Measurements from ENCODE around the gene TYMS.
"Not testable (repeated sequence)": the region's sequence is repeated elsewhere in the genome, so short reads cannot be mapped to it uniquely, and the experiment has no call there.

Gene TYMS

DNA sequence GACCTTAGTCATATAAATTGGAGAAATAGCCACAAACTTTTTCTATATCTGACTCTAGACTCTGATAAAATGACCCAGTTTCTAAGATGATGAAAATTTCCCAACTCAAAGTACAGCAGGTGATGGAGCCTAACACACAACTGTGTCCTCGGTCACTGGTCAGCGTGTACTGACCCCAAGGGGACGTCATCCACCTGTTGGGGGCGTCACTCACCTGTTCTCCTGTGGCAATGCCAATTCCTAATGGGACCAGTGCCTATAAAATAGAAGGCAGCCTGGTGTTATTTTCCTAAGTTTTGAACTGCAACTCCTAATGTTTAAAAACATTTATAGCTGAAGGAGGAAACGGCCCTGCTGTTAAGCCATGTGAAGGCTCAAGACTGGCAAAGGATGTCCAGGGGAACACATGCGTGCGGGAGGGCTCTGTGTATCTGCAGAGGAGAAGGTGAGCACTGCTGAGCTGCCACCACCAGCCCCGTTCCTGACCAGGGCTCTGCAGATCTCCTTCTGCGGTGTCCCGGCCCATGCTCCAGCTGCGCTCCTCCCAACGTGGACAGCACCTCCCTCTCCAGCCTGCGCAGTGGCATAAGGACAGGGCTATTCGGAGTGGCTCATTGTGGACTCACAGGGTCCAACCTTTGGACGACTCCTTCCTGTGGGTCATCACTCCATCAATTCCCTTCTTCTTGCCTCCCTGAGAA lies 21.2 kb downstream of the TYMS start:
- DNase-seq (ENCODE audit: low read depth): no peak

DNA sequence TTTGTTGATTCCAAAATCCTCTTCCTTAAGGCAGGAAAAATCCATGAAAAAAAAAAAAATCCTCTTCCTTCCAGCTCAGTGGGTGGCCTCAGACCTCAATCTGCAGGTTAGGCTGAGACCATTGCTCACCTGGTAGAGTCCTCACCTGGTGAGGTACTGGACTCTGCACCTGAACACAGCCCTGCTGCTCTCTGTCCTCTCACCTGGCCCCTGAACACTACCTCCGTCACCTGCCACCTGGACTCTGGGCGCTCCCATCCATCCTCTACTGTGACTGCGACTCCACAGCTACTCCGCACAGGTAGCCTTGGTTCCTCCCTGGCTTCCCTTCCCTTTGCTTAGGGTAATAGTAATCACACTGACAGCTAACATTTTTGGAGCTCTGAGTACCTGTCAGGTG lies 22.1 kb downstream of the TYMS start:
- DNase-seq (ENCODE audit: low read depth): no peak

DNA sequence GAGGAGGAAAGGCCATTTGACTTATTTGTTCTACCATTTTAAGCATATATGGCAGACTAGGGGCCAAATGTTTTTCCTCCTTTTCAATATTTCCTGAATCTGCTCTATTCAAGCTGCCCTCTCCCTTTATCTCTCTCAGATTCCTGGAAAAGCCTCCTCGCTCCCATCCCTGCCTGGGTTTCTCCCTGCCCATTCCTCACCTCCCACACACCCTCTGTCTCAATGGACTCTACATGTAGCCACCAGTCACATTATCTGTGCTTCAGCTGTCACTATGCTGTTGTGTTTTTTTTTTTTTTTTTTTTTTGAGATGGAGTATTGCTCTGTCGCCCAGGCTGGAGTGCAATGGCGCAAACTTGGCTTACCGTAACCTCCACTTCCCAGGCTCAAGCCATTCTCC lies 22.9 kb downstream of the TYMS start:
- no peak for DNase-seq (ENCODE audit: low read depth)

DNA sequence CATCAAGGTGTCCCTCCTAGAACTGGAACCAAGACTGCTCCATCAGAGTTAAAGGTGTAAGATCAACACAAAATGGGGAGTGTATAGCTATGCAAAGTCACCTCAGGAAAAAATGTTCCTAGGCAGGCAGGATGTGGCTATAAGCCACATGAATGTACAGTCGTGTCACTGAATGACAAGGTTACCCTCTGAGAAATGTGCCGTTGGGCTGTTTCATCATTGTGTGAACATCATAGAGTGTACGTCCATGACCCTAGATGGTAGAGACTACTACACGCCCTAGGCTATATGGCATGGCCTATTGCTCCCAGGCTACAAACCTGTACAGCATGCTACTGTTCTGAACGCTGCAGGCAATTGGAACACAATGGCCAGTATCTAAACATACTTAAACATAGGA lies 24.5 kb downstream of the TYMS start:
- no peak for DNase-seq (ENCODE audit: low read depth)

DNA sequence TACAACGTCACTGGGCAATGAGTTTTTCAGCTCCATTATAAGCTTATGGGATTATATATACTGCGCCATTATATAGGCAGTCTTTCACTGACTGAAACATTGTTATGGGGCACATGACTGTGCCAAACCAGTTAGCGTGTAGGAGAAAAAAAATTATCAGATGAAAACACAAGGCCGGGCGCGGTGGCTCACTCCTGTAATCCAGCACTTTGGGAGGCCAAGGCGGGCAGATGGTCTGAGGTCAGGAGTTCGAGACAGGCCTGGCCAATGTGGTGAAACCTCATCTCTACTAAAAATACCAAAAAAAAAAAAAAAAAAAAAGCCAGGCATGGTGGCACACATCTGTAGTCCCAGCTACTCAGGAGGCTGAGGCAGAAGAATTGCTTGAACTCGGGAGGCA lies 25.0 kb downstream of the TYMS start:
- not testable (repeated sequence) for DNase-seq (ENCODE audit: low read depth)

DNA sequence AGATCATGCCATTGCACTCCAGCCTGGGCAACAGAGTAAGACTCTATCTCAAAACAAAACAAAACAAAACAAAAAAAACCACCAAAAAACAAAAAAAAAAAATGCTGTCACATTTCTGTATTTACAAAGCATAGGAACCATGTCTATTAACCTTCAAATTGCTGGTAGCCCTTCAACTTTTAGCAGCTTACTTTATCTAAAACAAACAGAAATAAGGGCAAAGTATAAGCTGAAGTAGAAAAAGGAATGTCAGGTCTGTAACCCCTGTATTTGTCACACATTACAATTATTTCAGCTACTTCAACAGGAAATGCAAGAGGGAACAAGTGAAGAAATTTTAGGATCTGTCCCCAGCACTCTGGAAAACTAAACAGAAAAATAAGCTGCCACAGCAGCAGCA lies 25.4 kb downstream of the TYMS start:
- DNase-seq (ENCODE audit: low read depth): no peak

DNA sequence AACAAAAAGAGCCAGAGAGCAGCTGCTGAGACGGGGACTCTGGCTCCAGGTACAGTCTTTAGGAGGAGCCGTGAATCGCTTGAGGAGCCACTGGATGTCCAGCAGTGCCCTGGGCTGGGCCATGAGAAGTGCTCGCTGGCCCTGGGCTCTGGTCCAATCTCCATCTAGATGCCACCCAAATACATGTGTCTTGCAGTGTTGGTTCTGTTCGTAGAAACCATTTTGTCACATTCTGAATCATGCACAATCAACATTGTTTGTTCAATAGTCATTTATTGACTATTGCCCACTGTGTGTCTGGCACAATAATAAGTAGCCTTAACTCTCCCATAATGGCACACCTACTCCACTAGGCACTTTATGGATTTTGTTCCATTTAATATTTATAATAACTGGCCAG lies 26.1 kb downstream of the TYMS start:
- no peak for DNase-seq (ENCODE audit: low read depth)

DNA sequence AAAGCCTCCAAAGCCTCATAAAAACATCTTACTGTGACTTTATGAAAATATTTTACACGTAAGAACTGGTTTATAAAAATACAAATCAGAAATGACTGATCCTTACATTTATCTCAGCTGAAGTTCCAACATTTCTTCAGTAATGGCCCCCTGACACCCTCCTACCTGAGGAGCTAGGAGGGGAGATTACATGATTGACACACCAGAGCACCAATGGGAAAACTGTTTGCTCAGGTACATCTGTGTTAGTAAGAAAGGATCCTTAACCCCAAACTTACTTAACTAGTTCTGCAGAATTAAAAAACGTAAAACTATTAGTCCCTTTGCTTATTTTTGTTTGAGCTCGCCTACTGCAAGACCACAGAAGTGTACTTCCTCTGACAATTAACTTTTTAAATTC lies 28.0 kb downstream of the TYMS start:
- DNase-seq (ENCODE audit: low read depth): no peak

DNA sequence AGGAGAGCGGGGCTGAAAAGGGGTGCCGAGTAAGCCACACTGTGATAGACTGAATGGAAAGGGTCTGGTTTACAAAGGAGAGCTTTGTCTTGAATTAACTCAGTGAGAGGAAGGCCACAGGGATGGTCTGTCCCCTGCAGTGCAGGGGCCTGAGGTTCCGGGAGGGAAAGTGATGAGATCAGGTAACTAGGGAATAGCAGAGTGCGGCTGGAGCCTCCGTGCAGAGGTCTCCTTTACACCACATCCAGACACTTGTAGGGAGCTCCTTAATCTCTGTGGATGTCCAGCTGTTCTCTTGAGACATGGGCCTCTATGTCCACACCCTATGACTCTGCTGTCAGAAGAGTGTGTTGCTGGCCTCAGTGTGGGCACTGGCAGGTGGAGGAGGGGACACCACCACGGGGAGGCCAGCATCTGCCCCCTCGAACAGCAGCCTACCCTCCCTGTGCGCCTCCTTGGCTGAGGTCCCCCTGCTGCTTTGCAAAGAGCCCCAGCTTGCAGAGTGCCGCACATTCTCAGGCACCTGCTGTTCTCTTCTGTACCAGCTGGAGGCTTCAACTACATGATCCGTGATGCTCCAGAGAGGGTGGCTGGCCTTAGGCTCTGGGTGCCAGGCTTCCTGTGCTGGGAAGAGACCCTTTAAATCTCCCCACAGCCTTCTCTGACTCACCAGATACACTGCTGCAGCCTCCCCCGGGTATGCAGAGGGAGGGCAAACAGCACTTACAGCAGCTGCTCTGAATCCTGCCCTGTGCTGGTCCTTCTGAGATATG lies 29.1 kb downstream of the TYMS start:
- DNase-seq (ENCODE audit: low read depth): no peak

DNA sequence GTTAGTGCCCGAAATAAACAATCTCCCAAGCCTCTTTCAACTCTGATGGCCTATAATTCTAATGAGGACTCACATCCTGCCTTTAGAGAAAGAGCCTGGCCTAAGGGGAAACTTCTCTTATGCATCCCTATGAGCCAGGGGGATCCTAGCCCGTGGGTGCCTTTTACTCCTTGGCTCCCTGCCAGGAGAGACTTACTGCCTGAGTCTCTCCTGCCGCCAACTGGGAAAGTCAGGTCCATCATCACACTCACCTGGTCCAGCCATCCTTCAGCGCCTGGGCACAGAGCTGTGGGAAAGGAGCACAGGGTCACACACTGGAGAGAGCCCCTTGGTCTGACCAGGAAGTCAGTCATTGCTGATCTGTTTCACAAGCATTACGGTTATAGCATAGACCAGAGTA lies 30.9 kb downstream of the TYMS start:
- DNase-seq (ENCODE audit: low read depth): no peak

DNA sequence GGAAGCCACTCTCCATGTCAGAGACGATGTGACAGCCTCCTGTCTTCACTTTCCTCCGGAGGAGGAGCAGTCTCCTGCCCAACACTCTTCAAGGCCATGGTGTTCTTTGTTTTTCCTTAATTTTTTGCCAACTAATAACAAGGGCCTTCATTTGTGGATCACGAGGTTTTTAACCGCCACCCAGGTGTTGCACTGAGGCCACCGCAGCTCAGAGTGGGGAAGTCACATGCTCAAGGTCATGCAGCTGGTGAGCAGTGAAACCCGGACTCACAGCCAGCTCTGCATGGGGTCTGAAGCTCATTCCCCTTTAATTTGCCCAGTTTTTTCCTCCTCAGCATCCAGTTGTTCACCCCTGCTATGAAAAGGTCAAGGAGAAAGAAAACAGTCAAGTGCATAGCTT lies 35.4 kb downstream of the TYMS start:
- no peak for DNase-seq (ENCODE audit: low read depth)

DNA sequence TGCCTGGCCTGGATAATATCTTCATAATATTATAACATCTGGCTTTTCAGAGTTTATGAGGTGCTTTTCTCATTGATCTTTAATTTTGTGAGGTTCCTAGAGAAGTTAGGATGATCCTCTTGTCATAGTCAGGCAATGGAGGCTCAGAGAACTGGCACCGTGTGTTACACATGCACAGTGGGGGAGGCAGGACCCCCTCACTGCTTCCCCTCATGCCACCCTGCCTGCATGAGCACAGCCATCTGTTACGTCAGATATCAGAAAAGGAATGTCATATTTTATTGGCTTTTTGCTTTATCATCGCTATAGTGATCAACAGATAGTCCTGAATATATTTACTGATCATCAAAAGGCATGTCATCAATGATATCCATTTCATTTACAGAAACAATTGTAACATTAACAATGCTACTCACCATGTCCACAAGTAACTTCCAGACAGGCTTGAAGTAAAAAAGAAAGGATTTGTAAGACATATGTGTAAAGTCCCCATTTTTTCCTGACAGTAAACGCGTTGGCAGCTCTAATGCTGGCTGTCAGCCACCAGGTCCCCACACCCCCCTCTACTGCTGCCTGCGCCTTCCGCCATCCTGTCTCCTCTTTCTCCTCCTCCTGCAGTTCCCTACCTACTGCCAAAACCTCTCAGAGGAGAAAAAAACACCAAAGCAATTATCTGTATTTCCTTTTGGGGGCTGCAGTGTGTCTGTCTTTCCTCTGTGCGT lies 36.2 kb downstream of the TYMS start:
- DNase-seq (ENCODE audit: low read depth): no peak

DNA sequence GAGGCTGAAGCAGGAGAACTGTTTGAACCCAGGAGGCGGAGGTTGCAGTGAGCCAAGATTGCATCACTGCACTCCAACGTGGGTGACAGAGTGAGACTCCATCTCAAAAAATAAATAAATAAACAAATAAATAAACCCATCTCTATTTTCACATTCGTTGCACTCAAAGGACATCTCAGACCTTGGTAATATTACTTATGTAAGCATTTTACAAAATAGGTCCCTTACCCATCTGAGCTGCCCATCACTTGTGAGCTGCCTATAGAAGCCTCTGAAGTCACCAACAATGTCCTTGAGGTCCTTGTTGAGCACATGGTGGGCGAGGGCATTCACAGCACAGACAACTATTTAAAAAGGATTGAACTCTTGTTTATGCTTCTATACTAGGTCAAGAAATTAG lies 39.6 kb downstream of the TYMS start:
- DNase-seq (ENCODE audit: low read depth): no peak

DNA sequence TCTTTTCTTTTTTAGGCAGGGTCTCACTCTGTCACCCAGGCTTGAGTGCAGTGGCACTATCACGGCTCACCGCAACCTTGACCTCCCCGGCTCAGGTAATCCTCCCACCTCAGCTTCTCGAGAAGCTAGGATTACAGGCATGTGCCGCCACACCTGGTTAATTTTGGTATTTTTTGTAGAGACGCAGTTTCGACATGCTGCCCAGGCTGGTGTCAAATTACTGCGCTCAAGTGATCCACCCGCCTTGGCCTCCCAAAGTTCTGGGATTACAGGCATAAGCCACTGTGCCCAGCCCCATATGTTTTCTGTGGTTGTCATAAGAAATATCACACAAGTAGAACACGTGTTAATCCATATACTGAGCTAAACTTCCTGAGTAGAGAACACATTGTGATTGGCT lies 40.3 kb downstream of the TYMS start:
- DNase-seq (ENCODE audit: low read depth): no peak

DNA sequence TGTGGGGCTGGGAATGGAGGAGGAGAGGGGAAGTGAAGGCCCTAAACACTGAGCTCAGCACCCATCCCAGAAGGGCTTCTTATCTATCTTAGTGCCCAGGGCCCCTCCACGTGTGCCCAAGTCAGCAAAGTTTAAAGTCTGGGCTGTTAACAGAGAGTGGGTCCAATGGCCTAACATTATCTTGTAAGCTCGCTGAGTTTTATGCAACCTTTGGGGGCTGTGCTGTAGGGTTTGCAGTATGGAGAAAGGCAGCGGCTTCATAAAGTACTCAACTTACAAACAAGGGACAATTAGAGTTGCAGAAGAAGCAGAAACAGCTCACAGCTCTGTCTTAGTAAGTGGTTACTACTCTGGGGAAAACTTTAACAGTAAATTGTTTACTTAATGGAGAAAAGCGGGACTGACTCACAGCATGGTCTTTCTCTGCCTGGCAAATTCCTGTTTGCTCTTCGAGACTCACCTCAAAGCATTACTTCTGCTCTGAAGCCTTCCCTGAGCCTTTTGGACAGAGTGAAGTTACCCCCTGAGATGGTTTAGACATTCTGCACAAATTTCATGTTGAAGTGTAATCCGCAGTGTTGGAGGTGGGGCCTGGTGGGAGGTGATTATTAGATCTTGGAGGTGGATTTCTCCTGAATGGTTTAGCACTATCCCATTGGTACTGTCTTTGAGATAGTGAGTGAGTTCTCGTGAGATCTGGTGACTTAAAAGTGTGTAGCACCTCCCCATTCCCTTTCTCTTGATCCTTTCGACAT lies 45.9 kb downstream of the TYMS start:
- DNase-seq (ENCODE audit: low read depth): no peak

DNA sequence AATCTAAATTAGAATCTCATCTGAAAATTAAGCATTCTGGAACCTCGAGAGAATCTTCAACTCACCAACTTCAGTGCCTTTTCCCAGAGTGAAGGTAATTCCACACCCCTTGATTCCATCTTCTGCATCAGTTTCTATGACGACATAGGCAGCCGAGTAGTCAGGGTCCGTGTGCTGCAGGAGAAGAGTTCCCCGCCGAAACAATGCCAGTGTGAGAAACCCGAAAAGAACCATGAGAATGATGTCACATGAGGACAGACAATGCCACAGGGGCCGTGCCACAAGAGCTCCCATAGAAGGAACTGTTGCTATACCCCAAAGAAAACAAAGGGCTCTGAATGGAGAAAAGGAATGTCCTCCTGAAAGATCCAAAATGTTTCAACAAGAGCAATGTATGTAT lies 49.0 kb downstream of the TYMS start:
- DNase-seq (ENCODE audit: low read depth): no peak

DNA sequence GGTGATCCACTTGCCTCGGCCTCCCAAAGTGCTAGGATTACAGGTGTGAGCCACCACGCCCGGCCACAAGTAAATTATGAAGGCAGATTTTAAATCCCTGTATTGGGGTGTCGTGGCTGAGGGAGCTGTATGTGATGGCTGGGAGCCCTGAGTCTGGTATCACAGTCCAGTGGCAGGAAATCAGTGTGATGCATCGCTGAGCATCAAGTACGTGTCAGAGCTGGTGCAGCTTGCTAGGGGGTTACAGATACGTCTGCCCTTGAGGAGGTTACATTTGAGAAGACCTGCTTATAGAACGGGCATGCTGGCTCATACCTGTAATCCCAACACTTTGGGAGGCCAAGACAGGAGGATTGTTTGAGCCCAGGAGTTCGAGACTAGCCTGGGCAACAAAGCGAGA lies 50.6 kb downstream of the TYMS start:
- DNase-seq (ENCODE audit: low read depth): no peak

DNA sequence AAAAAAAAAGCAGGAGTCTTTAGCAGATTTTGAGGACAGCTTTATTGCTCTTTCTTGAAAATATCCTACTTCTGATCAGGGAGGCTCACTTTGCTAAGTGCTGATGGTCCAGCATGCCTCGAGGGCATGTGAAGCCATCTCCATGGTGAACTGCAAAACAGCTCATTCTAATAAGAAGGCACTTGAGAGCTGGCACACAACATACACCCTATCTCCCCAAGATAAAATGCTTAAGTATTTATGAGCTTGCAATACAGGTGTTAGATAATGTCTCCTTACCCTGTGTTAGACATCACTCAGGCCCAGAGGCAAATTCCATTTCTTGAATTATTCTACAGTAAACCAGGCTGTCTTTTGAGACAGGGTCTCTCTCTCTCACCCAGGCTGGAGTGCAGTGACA lies 52.3 kb downstream of the TYMS start:
- no peak for DNase-seq (ENCODE audit: low read depth)

DNA sequence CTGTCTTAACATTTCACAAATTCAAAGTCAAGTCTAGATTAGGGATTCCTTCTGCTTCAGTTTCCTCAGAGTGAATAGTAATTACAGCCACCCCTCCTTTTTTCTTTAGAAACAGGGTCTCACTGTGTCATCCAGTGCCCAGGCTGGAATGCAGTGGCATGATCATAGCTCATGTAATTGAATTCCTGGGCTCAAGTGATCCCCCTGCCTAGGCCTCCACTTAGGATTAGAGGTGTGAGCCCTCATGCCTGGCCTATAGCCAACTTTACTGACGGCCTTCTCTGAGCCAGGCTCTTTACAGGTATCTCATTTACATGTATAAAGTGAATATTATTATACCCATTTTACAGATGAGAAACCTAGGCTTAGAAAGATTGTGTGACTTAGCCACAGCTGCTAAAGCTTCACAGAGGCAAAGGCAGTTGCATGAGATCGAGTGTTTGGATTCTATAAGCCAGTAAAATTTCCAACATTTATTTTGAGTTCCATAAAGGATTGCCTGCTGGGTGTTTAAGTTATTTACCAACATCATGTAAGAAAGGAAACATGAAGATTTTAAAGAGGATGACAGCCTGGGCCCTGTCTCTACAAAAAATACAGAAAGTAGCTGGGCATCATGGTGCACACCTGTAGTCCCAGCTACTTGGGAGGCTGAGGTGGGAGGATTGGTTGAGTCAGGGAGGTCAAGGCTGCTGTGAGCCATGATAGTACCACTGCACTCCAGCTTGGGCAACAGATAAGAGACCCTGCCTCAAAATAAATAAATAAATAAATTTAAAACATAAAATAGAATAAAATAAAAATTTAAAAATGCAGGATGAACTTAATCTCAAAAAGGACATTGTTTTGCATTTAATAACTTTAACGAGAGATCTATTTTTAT lies 53.2 kb downstream of the TYMS start:
- no peak for DNase-seq (ENCODE audit: low read depth)

DNA sequence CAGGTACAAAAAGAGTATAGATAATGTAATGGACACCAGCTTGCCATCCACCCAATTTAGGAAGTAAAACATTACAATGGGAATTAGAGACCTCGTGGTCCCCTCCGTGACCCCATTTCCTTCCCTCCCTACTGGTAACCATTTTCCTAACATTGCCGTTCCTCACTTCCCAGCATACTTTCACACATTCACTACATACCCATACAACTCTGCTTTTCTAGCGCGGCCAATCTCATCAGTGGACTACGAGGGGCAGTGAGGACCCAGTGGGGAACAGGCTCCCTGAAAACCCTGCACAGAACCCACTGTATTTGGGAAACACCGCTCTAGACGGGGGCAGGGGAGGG lies 53.8 kb downstream of the TYMS start:
- DNase-seq (ENCODE audit: low read depth): no peak

DNA sequence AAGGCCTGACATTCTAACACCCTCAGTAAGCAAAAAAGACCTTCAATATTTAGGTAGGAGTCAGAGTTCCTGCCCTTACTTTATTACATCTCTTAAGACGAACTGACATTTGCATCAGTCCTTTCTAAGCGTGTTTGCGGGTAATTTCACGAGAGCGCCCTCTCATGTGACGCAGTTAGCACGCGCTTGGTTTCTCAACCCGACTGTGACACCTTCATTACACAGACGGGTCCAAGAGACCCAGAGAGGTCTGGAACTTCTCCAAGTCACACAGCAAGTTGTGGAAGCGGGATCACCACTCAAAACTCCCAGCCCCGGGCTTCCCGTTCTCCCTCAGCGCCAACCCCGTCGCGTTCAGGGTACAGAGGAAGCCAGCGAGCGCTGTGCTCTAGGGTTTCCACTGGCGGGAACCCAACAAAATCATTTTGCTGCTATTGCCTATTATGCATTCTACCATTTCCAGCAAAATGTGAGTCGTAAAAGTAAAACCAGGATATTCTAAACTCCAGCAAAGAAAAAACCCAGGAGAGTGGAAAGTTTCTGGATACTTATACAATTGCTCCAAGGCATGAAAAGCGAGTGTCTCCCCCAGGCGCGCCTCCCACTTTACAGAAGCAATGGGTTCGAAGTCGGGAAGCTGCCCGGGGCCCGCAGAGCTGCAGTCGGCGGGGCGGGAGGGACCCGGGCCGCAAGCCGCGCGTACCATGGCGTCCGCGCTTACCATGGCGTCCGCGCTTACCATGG lies 54.4 kb downstream of the TYMS start:
- DNase-seq (ENCODE audit: low read depth): peak; percentile 49

Data from activated T-cell treated with anti-CD3 and anti-CD28 coated beads for 1 hour (primary cell).